SK-N-SH (cell line): ENCODE measurements around the gene RELT. TPM values are rescaled to one million over a fixed set of nuclear protein-coding genes. Genes with fewer than 3 reads are reported as not detected.

Source experiments
- CTCF ChIA-PET: fragments of 300-600, 350-600 bp; formaldehyde crosslinking; extraction: SDS; loops from one replicate; lab custom pipeline; 2021; lab: Yijun Ruan, JAX
- POLR2A ChIA-PET: fragments of 350-600 bp; sonication (Branson Sonifier 250); formaldehyde crosslinking; extraction: SDS; loops from one replicate; lab custom pipeline; 2020; ENCODE audit warnings: antibody characterized with exemption, inconsistent platforms; lab: Yijun Ruan, JAX
- DNase-seq: peaks from one replicate; pipeline ENCODE4 v3.0.0; 2012
- H2AFZ ChIP-seq: fragments of 200-600 bp; sonication (generic); 2 replicates; pipeline ENCODE4 v1.8.1; 2016; ENCODE audit warnings: antibody characterized with exemption, mild to moderate bottlenecking, low read depth
- H3F3A ChIP-seq: fragments of 200-600 bp; sonication (generic); replicated peaks from 2 replicates; pipeline ENCODE3; 2016; ENCODE audit warnings: antibody characterized with exemption, mild to moderate bottlenecking; ENCODE audit not compliant: insufficient read depth
- H3K27ac ChIP-seq, 2 experiments: fragments of 200-500 bp in 1 of 2; fragments of 200-600 bp in 1 of 2; sonication (Bioruptor generic) in 1 of 2; sonication (generic), shearing (Covaris generic) in 1 of 2; 2 replicates each; pipeline versions ENCODE4 v1.5.1 to v1.6.1; 2014 to 2016; ENCODE audit warnings: low read depth in 2 of 2, inconsistent platforms in 1 of 2, low read length in 1 of 2, mild to moderate bottlenecking in 1 of 2, mixed read lengths in 1 of 2
- H3K27me3 ChIP-seq: fragments of 200-600 bp; sonication (generic), shearing (Covaris generic); 2 replicates; pipeline ENCODE4 v1.6.1; 2016; ENCODE audit warnings: mixed run types; ENCODE audit not compliant: insufficient read depth
- H3K36me3 ChIP-seq, 2 experiments: fragments of 200-500 bp in 1 of 2; fragments of 200-600 bp in 1 of 2; sonication (Bioruptor generic) in 1 of 2; sonication (generic) in 1 of 2; replicated peaks in 1 of 2; 2 replicates each; pipeline versions ENCODE3 to v1.5.1; 2014 to 2016; ENCODE audit warnings: low read length in 1 of 2, mild to moderate bottlenecking in 1 of 2; ENCODE audit not compliant: insufficient read depth in 2 of 2, control insufficient read depth in 1 of 2
- H3K4me1 ChIP-seq, 2 experiments: fragments of 200-500 bp in 1 of 2; fragments of 200-600 bp in 1 of 2; sonication (Bioruptor generic) in 1 of 2; sonication (generic), shearing (Covaris generic) in 1 of 2; 2 replicates each; pipeline versions ENCODE4 v1.5.1 to v1.6.1; 2014 to 2016; ENCODE audit warnings: low read depth in 1 of 2, low read length in 1 of 2, mixed run types in 1 of 2; ENCODE audit not compliant: insufficient read depth in 2 of 2, control insufficient read depth in 1 of 2
- H3K4me2 ChIP-seq: fragments of 200-600 bp; sonication (generic), shearing (Covaris generic); 2 replicates; pipeline ENCODE4 v1.6.1; 2017; ENCODE audit warnings: mixed run types
- H3K4me3 ChIP-seq, 2 experiments: fragments of 200-500 bp in 1 of 2; fragments of 200-600 bp in 1 of 2; sonication (Bioruptor generic) in 1 of 2; sonication (generic), shearing (Covaris generic) in 1 of 2; 2 replicates each; pipeline versions ENCODE4 v1.5.1 to v1.8.1; 2014 to 2016; ENCODE audit warnings: low read depth in 2 of 2, inconsistent platforms in 1 of 2, low read length in 1 of 2, mild to moderate bottlenecking in 1 of 2, mixed read lengths in 1 of 2, moderate library complexity in 1 of 2
- H3K79me2 ChIP-seq: fragments of 200-600 bp; sonication (generic); 2 replicates; pipeline ENCODE4 v1.8.1; 2017; ENCODE audit warnings: mild to moderate bottlenecking; ENCODE audit not compliant: insufficient read depth
- H3K9ac ChIP-seq: fragments of 200-600 bp; sonication (generic); 2 replicates; pipeline ENCODE4 v1.6.1; 2017; ENCODE audit warnings: mixed run types
- H3K9me2 ChIP-seq: fragments of 200-600 bp; sonication (generic); 2 replicates; pipeline ENCODE4 v1.6.1; 2017; ENCODE audit warnings: mixed run types
- H3K9me3 ChIP-seq: fragments of 200-600 bp; sonication (generic); 2 replicates; pipeline ENCODE4 v1.6.1; 2017; ENCODE audit warnings: mixed run types, mild to moderate bottlenecking, moderate library complexity
- H4K20me1 ChIP-seq: fragments of 200-600 bp; sonication (generic); 2 replicates; pipeline ENCODE4 v1.6.1; 2017; ENCODE audit warnings: mild to moderate bottlenecking, mixed run types; ENCODE audit not compliant: insufficient read depth
- CHD2 ChIP-seq: fragments of 150-350 bp; IDR thresholded peaks from 2 replicates; pipeline ENCODE4 v1.6.1; 2018; ENCODE audit warnings: low read length; ENCODE audit not compliant: partially characterized antibody
- EZH2phosphoT487 ChIP-seq: fragments of 200-600 bp; sonication (generic); IDR thresholded peaks from 2 replicates; pipeline ENCODE4 v1.6.1; 2017; ENCODE audit warnings: low read depth, mixed run types, mild to moderate bottlenecking, antibody characterized with exemption, moderate library complexity, borderline replicate concordance
- FOSL2 ChIP-seq: IDR thresholded peaks from 2 replicates; pipeline ENCODE4 v1.4.0; 2012; ENCODE audit warnings: low read depth, mild to moderate bottlenecking, moderate library complexity, borderline replicate concordance
- FOXM1 ChIP-seq: IDR thresholded peaks from 2 replicates; pipeline ENCODE4 v1.4.0; 2012; ENCODE audit warnings: low read depth, mild to moderate bottlenecking
- IRF3 ChIP-seq: fragments of 150-350 bp; IDR thresholded peaks from 2 replicates; pipeline ENCODE4 v1.6.1; 2016; ENCODE audit warnings: mild to moderate bottlenecking, low read depth, low read length
- JUND ChIP-seq: IDR thresholded peaks from 2 replicates; pipeline ENCODE4 v1.4.0; 2012
- MEF2A ChIP-seq: IDR thresholded peaks from 2 replicates; pipeline ENCODE4 v1.4.0; 2012; ENCODE audit warnings: low read depth, borderline replicate concordance
- MXI1 ChIP-seq: IDR thresholded peaks from 2 replicates; pipeline ENCODE4 v1.6.1; 2012; ENCODE audit warnings: mild to moderate bottlenecking, low read depth, low read length, improper control_type of control experiment
- NFIC ChIP-seq: IDR thresholded peaks from 2 replicates; pipeline ENCODE4 v1.4.0; 2012; ENCODE audit warnings: borderline replicate concordance
- POLR2AphosphoS5 ChIP-seq: IDR thresholded peaks from 2 replicates; pipeline ENCODE4 v1.6.1; 2012; ENCODE audit warnings: low read depth, low read length
- RAD21 ChIP-seq: IDR thresholded peaks from 2 replicates; pipeline ENCODE4 v1.6.1; 2012; ENCODE audit warnings: mild to moderate bottlenecking, low read length
- RFX5 ChIP-seq: IDR thresholded peaks from 2 replicates; pipeline ENCODE4 v1.6.1; 2012; ENCODE audit warnings: mild to moderate bottlenecking, improper control_type of control experiment, low read length
- RXRA ChIP-seq: IDR thresholded peaks from 2 replicates; pipeline ENCODE4 v1.4.0; 2012; ENCODE audit warnings: low read depth, mild to moderate bottlenecking, borderline replicate concordance
- TCF12 ChIP-seq: IDR thresholded peaks from 2 replicates; pipeline ENCODE4 v1.4.0; 2012
- TEAD4 ChIP-seq: IDR thresholded peaks from 2 replicates; pipeline ENCODE4 v1.4.0; 2012; ENCODE audit warnings: mild to moderate bottlenecking, borderline replicate concordance; ENCODE audit not compliant: insufficient read depth
- USF1 ChIP-seq: IDR thresholded peaks from 2 replicates; pipeline ENCODE4 v1.4.0; 2012; ENCODE audit warnings: low read depth, borderline replicate concordance
- YY1 ChIP-seq: IDR thresholded peaks from 2 replicates; pipeline ENCODE4 v1.4.0; 2012; ENCODE audit warnings: low read depth, mild to moderate bottlenecking
- WGBS: methylation state at CpG from one replicate; pipeline ENCODE4 v1.1.6; 2017; ENCODE audit warnings: low lambda C conversion rate; 5-methylcytosine and 5-hydroxymethylcytosine counted together
- polyA plus RNA-seq, 3 experiments: library from polyadenylated mRNA; depleted of rRNA; stranded (reverse); fragments of >200 nt; gene quantifications; 2 replicates each; pipeline ENCODE4 v1.2.3, GENCODE V29; 2012
- TF ChIP-seq, protein P1 (sequence below): IDR thresholded peaks from 2 replicates; pipeline ENCODE4 v1.4.0; 2012; ENCODE audit warnings: low read depth

Gene RELT
- polyA plus RNA-seq, 1 of the 3 experiments (the other 2 are of a cell fraction): 4.3 TPM

DNA sequence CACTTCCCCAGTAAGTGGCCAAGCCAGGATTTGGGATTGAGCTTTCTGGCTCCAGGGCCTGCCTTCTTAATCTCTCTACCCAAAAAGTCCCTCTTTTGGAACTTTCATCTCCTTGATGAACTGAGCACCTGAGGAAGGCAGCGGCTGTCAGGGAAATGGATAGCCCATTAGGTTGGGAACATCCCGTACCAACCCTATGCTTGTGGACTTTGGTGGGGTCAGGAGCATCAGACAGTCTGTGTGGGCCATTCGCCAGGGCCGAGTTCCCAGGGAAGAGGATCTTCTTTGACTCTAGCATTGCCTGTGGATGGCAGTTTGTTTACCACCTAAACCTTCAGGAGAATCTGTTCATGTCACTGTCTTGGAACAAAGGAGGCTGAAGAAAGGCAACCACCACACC is 37.9 kb upstream of the RELT start:
- TF ChIP-seq USF1 (no peak), EZH2phosphoT487 (no peak)
- TF ChIP-seq, all 33 proteins: peak for 0
- CTCF ChIA-PET: interaction anchor here (5.4 to 10.6 kb wide), 4 partner anchors 12 to 55 kb away, joined by 29 to 395 read pairs (median 96); partner anchors contain the start of gene ARHGEF17

GRCh38 chr11:73340164-73340563 is 36.0 kb upstream of the RELT start:
- Histone ChIP-seq H3K27ac (no peak overlapping the region; a peak in 1 of 4 replicates), H3K36me3 (peaks cover 2 to 15% of the 10 kb centered on the region in 2 experiments), H4K20me1 (peaks cover 89% of the 10 kb centered on the region), H3K4me3 (no peak overlapping the region)
- 79% methylated on average over 3 of the region's 3 CpGs for WGBS
- CTCF ChIA-PET: interaction anchor here (0.6 to 10.6 kb wide), 8 partner anchors 11 to 161 kb away, joined by 3 to 395 read pairs (median 6); partner anchors contain the start of gene ARHGEF17
- TF ChIP-seq TCF12 (no peak), FOSL2 (no peak), YY1 (no peak), FOXM1 (no peak), RFX5 (no peak), EZH2phosphoT487 (no peak), RXRA (no peak), NFIC (no peak), JUND (no peak), CHD2 (no peak), USF1 (no peak), RAD21 (no peak), MXI1 (no peak), POLR2AphosphoS5 (no peak), IRF3 (no peak), TEAD4 (no peak), MEF2A (no peak)
- TF ChIP-seq, protein P1, sequence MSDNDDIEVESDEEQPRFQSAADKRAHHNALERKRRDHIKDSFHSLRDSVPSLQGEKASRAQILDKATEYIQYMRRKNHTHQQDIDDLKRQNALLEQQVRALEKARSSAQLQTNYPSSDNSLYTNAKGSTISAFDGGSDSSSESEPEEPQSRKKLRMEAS: no peak
- TF ChIP-seq, all 33 proteins: peak for 0
- Histone ChIP-seq H3K9me2 (no peaks in the 10 kb centered on the region), H3K4me2 (no peak overlapping the region), H3K9ac (no peak overlapping the region), H3F3A (peaks cover 6% of the 10 kb centered on the region), H3K79me2 (peaks cover 95% of the 10 kb centered on the region), H3K27me3 (no peaks in the 10 kb centered on the region), H3K4me1 (peaks cover 2 to 46% of the 10 kb centered on the region in 2 experiments), H3K9me3 (no peaks in the 10 kb centered on the region), H2AFZ (no peak overlapping the region)
- POLR2A ChIA-PET: no interaction called here
- DNase-seq: no peak

More for the DNA sequence above, 37.9 kb upstream of the RELT start:
- Histone ChIP-seq H3K4me1 (peaks cover 20 to 46% of the 10 kb centered on the region in 2 experiments), H4K20me1 (peaks cover 70% of the 10 kb centered on the region), H3K36me3 (peaks cover 2 to 15% of the 10 kb centered on the region in 2 experiments), H2AFZ (no peak overlapping the region), H3K79me2 (peaks cover 94% of the 10 kb centered on the region), H3K27ac (no peak overlapping the region), H3K27me3 (no peaks in the 10 kb centered on the region), H3K9me2 (no peaks in the 10 kb centered on the region), H3K4me2 (no peak overlapping the region), H3F3A (peaks cover 23% of the 10 kb centered on the region), H3K9me3 (no peaks in the 10 kb centered on the region), H3K9ac (no peak overlapping the region), H3K4me3 (no peak overlapping the region)
- WGBS: 100% methylated on average over 4 of the region's 4 CpGs
- POLR2A ChIA-PET: no interaction called here
- no peak for DNase-seq
